Central memory CD8-positive, alpha-beta T cell (primary cell): ENCODE data around the gene LAMA3.

Experiments
- ATAC-seq: fragments of 150-1000 bp; cut with Tn5 transposase; replicated peaks from 2 replicates; pipeline ENCODE4 v1.10.0; 2022; ENCODE audit warnings: mild to moderate bottlenecking, moderate FRiP score, moderate number of reproducible peaks; ENCODE audit not compliant: poor library complexity, severe bottlenecking; ENCODE audit errors: extremely low read depth
- DNase-seq, 2 donors: peaks; one replicate each; pipeline ENCODE4 v3.0.0; 2021; ENCODE audit warnings: low spot score in 2 of 2
- H3K27ac Mint-ChIP-seq: one replicate; pipeline ENCODE4 v1.8.0; 2022; ENCODE audit warnings: low read depth, mild to moderate bottlenecking, moderate library complexity, mixed read lengths
- H3K27me3 Mint-ChIP-seq: one replicate; pipeline ENCODE4 v1.8.0; 2022; ENCODE audit warnings: mixed read lengths
- H3K36me3 Mint-ChIP-seq: one replicate; pipeline ENCODE4 v1.8.0; 2022; ENCODE audit warnings: mild to moderate bottlenecking, moderate library complexity, mixed read lengths; ENCODE audit not compliant: insufficient read depth
- H3K4me1 Mint-ChIP-seq: one replicate; pipeline ENCODE4 v1.8.0; 2022; ENCODE audit warnings: mixed read lengths
- H3K4me3 Mint-ChIP-seq: one replicate; pipeline ENCODE4 v1.8.0; 2022; ENCODE audit warnings: mild to moderate bottlenecking, moderate library complexity, mixed read lengths
- H3K9me3 Mint-ChIP-seq: one replicate; pipeline ENCODE4 v1.8.0; 2022; ENCODE audit warnings: mixed read lengths

Gene LAMA3

GRCh38 chr18:23828426-23828825 lies 139.2 kb downstream of the LAMA3 start:
- Mint-ChIP-seq H3K4me1 (peaks cover 6% of the 10 kb centered on the region), H3K4me3 (no peak overlapping the region), H3K9me3 (no peaks in the 10 kb centered on the region), H3K27ac (no peak overlapping the region), H3K27me3 (no peaks in the 10 kb centered on the region), H3K36me3 (peaks cover 3% of the 10 kb centered on the region)
- DNase-seq (peak in 1 of 2 donors; percentile 58), ATAC-seq (peak; percentile 100)

- DNase-seq (no peak), ATAC-seq (no peak)
- peaks cover 6% of the 10 kb centered on the region for H3K4me1 Mint-ChIP-seq
- H3K27me3 Mint-ChIP-seq, result no peaks in the 10 kb centered on the region
- H3K36me3 Mint-ChIP-seq, result peaks cover 3% of the 10 kb centered on the region
- no peak overlapping the region for H3K27ac Mint-ChIP-seq
- H3K4me3 Mint-ChIP-seq, result no peak overlapping the region
- no peaks in the 10 kb centered on the region for H3K9me3 Mint-ChIP-seq
These were observed 143.7 kb downstream of the LAMA3 start for GRCh38 chr18:23832911-23833310.

- no peak for ATAC-seq
- no peak for DNase-seq
- H3K36me3 Mint-ChIP-seq, result no peaks in the 10 kb centered on the region
These were observed 144.5 kb downstream of the LAMA3 start for GRCh38 chr18:23833714-23834113.

GRCh38 chr18:23835091-23835490 lies 145.8 kb downstream of the LAMA3 start:
- H3K4me1 Mint-ChIP-seq, result no peaks in the 10 kb centered on the region
- H3K27ac Mint-ChIP-seq, result no peak overlapping the region
- DNase-seq, result no peak
- no peaks in the 10 kb centered on the region for H3K36me3 Mint-ChIP-seq
- no peaks in the 10 kb centered on the region for H3K9me3 Mint-ChIP-seq
- no peaks in the 10 kb centered on the region for H3K27me3 Mint-ChIP-seq
- no peak overlapping the region for H3K4me3 Mint-ChIP-seq
- no peak for ATAC-seq

More at GRCh38 chr18:23833714-23834113, 144.5 kb downstream of the LAMA3 start:
- no peaks in the 10 kb centered on the region for H3K4me1 Mint-ChIP-seq
- no peak overlapping the region for H3K4me3 Mint-ChIP-seq
- H3K9me3 Mint-ChIP-seq, result no peaks in the 10 kb centered on the region
- no peak overlapping the region for H3K27ac Mint-ChIP-seq
- no peaks in the 10 kb centered on the region for H3K27me3 Mint-ChIP-seq

- ATAC-seq (no peak), DNase-seq (no peak)
- no peaks in the 10 kb centered on the region for H3K36me3 Mint-ChIP-seq
- no peak overlapping the region for H3K27ac Mint-ChIP-seq
- no peaks in the 10 kb centered on the region for H3K4me1 Mint-ChIP-seq
- no peak overlapping the region for H3K4me3 Mint-ChIP-seq
- no peaks in the 10 kb centered on the region for H3K9me3 Mint-ChIP-seq
- H3K27me3 Mint-ChIP-seq, result no peaks in the 10 kb centered on the region
These were observed 146.3 kb downstream of the LAMA3 start for GRCh38 chr18:23835506-23835905.

GRCh38 chr18:23837591-23837990 lies 148.3 kb downstream of the LAMA3 start:
- no peaks in the 10 kb centered on the region for H3K27me3 Mint-ChIP-seq
- no peaks in the 10 kb centered on the region for H3K4me1 Mint-ChIP-seq
- no peaks in the 10 kb centered on the region for H3K9me3 Mint-ChIP-seq
- ATAC-seq (no peak), DNase-seq (no peak)
- H3K27ac Mint-ChIP-seq, result no peak overlapping the region
- H3K4me3 Mint-ChIP-seq, result no peak overlapping the region
- H3K36me3 Mint-ChIP-seq, result no peaks in the 10 kb centered on the region

- Mint-ChIP-seq H3K27me3 (no peaks in the 10 kb centered on the region), H3K9me3 (no peaks in the 10 kb centered on the region), H3K4me1 (no peaks in the 10 kb centered on the region), H3K27ac (no peak overlapping the region), H3K4me3 (no peak overlapping the region), H3K36me3 (no peaks in the 10 kb centered on the region)
- ATAC-seq (no peak), DNase-seq (no peak)
These were observed 149.0 kb downstream of the LAMA3 start for GRCh38 chr18:23838233-23838632.

GRCh38 chr18:23838801-23839366 lies 149.6 kb downstream of the LAMA3 start:
- ATAC-seq (no peak), DNase-seq (no peak)
- no peaks in the 10 kb centered on the region for H3K9me3 Mint-ChIP-seq
- H3K4me1 Mint-ChIP-seq, result no peaks in the 10 kb centered on the region
- H3K36me3 Mint-ChIP-seq, result no peaks in the 10 kb centered on the region
- H3K27ac Mint-ChIP-seq, result no peak overlapping the region
- H3K27me3 Mint-ChIP-seq, result no peaks in the 10 kb centered on the region
- H3K4me3 Mint-ChIP-seq, result no peak overlapping the region

DNA sequence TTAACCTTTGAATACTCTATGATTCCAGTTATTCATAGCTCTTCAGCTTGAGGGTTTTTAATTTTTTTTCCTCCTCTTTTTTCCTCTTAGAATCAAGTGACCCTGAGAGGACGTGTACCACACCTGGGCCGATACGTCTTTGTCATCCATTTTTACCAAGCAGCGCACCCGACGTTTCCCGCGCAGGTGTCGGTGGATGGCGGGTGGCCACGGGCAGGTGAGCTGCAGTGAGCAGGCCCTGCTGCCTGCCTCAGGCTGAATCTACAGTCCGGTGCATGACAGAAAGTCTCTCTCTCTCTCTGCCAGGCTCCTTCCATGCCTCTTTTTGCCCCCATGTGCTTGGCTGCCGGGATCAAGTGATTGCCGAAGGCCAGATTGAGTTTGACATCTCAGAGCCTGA lies 153.1 kb downstream of the LAMA3 start:
- Mint-ChIP-seq H3K36me3 (no peaks in the 10 kb centered on the region), H3K9me3 (no peaks in the 10 kb centered on the region), H3K27ac (no peak overlapping the region), H3K27me3 (no peaks in the 10 kb centered on the region), H3K4me1 (no peaks in the 10 kb centered on the region), H3K4me3 (no peak overlapping the region)
- no peak for DNase-seq
- ATAC-seq, result no peak

GRCh38 chr18:23844991-23845680 lies 155.9 kb downstream of the LAMA3 start:
- Mint-ChIP-seq H3K36me3 (no peaks in the 10 kb centered on the region), H3K4me3 (no peak overlapping the region), H3K9me3 (no peaks in the 10 kb centered on the region), H3K27me3 (no peaks in the 10 kb centered on the region), H3K27ac (no peak overlapping the region), H3K4me1 (no peaks in the 10 kb centered on the region)
- ATAC-seq, result no peak
- no peak for DNase-seq

DNA sequence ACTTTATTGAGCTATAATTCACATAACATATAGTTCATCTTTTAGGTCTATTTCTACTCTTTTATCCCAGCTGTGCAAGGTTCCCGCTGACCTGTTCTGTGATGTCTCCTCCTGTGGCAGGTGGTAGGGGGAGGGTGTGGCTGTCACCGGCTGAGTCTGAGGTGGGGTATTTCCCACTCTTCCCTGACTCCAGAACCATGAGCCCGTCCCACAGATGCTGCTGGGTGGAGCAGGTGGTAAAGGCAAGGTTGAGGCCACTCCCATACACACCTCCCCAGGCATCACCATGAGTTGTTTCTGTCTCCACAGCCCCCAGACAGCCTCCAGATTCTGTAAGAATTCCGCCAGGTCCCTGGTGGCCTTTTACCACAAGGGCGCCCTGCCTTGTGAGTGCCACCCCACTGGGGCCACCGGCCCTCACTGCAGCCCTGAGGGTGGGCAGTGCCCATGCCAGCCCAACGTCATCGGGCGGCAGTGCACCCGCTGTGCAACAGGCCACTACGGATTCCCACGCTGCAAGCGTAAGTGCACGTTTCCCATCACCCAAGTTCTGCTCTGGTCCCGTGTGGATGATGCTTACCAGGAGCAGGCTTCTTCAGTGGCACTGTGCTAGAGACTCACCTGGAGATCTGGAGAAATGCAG lies 156.9 kb downstream of the LAMA3 start:
- no peaks in the 10 kb centered on the region for H3K9me3 Mint-ChIP-seq
- H3K4me1 Mint-ChIP-seq, result no peaks in the 10 kb centered on the region
- DNase-seq, result no peak
- H3K4me3 Mint-ChIP-seq, result no peak overlapping the region
- H3K36me3 Mint-ChIP-seq, result no peaks in the 10 kb centered on the region
- no peaks in the 10 kb centered on the region for H3K27me3 Mint-ChIP-seq
- H3K27ac Mint-ChIP-seq, result no peak overlapping the region
- ATAC-seq, result no peak

DNA sequence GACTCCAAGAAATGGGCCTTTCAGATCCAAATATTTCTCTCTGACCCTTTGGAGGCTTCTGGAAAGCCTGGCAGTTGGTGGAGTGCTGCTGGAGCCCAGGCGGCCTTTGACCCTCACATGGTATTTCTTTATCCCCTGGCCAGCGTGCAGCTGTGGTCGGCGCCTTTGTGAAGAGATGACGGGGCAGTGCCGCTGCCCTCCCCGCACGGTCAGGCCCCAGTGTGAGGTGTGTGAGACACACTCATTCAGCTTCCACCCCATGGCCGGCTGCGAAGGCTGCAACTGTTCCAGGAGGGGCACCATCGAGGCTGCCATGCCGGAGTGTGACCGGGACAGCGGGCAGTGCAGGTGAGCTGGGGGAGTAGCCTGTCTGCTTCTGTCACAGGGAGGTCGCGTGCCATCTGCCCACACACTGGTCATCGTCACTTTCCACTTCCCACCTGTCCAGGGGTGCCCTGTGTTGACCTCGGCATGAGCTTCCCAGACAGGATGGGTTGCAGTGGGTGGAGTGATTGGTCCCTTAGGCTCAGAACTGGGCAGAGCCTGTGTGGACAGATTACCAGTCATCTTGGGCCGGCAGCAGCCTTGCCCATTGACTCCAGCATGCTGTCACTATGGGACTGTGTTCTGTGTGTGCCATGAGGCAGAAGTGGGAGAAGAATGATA lies 158.2 kb downstream of the LAMA3 start:
- Mint-ChIP-seq H3K27ac (no peak overlapping the region), H3K9me3 (no peaks in the 10 kb centered on the region), H3K4me3 (no peak overlapping the region), H3K36me3 (no peaks in the 10 kb centered on the region), H3K27me3 (no peaks in the 10 kb centered on the region), H3K4me1 (peaks cover 12% of the 10 kb centered on the region)
- no peak for DNase-seq
- ATAC-seq, result no peak

- DNase-seq (no peak), ATAC-seq (no peak)
- H3K27ac Mint-ChIP-seq, result no peak overlapping the region
- no peak overlapping the region for H3K4me3 Mint-ChIP-seq
- H3K27me3 Mint-ChIP-seq, result no peaks in the 10 kb centered on the region
- H3K9me3 Mint-ChIP-seq, result no peaks in the 10 kb centered on the region
- H3K4me1 Mint-ChIP-seq, result peaks cover 17% of the 10 kb centered on the region
- H3K36me3 Mint-ChIP-seq, result no peaks in the 10 kb centered on the region
These were observed 159.9 kb downstream of the LAMA3 start for GRCh38 chr18:23849141-23849540.
